Right renal cortex interstitium (tissue), 3 donors: ENCODE data around the gene FOCAD. TPM values are rescaled to one million over a fixed set of nuclear protein-coding genes. Genes with fewer than 3 reads are reported as not detected.

Experiments
- DNase-seq, 3 donors: peaks; one replicate each; pipeline ENCODE4 v3.0.0-alpha.2; 2013; ENCODE audit warnings: low read depth in 3 of 3, low spot score in 2 of 3
- polyA plus RNA-seq, 3 donors: library from polyadenylated mRNA; unstranded; fragments of 120-200 nt; gene quantifications; one replicate each; pipeline ENCODE4 v1.2.1, GENCODE V29; 2013; ENCODE audit not compliant: insufficient read length in 3 of 3

FOCAD gene
- polyA plus RNA-seq, 3 donors: 34.2 to 38.6 (median 34.5) TPM

GRCh38 chr9:20853866-20854265, 169.8 kb downstream of the FOCAD start:
- no peak for DNase-seq

DNA sequence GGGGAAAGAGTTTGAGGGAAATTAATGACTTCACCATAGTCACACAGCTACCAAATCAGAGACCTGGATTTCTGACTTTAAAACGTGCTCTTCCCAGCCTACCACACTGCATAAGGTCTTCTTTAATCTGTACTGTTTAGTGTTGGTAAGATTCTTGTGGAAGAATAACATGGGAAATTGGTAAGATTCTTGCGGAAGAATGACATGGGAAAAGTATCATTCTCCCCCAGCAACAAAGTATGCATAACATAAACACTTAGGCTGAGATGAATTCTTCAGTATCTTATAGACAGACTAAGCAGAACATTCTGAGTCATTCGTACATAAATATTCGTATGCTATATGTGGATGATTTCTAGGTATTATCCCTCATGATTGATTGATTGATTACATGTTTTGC, 170.4 kb downstream of the FOCAD start:
- no peak for DNase-seq

DNA sequence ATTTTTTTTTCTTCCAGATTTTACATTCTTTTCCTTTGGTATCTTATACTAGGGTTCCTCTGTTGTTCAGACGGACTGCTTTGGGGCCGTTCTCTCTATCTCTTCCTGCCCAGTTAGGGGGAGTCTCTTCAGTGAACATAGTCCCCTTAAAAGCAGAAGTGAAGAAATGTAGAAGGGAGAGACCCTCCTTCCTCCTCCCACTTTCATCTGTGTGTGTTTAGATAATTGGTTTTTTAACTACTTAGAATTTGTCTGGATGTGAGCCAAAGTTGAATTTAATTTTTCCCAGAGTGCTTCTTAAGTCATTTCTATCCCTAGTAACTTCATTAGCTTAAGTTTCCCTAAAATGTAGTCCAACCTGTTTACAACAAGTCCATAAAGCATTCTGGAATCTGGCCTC, 179.9 kb downstream of the FOCAD start:
- DNase-seq: no peak

- no peak for DNase-seq
These were observed 181.3 kb downstream of the FOCAD start for GRCh38 chr9:20865347-20865746.

GRCh38 chr9:20870115-20870514, 186.1 kb downstream of the FOCAD start:
- DNase-seq: no peak

- DNase-seq: no peak
These were observed 188.4 kb downstream of the FOCAD start for GRCh38 chr9:20872340-20872977.

DNA sequence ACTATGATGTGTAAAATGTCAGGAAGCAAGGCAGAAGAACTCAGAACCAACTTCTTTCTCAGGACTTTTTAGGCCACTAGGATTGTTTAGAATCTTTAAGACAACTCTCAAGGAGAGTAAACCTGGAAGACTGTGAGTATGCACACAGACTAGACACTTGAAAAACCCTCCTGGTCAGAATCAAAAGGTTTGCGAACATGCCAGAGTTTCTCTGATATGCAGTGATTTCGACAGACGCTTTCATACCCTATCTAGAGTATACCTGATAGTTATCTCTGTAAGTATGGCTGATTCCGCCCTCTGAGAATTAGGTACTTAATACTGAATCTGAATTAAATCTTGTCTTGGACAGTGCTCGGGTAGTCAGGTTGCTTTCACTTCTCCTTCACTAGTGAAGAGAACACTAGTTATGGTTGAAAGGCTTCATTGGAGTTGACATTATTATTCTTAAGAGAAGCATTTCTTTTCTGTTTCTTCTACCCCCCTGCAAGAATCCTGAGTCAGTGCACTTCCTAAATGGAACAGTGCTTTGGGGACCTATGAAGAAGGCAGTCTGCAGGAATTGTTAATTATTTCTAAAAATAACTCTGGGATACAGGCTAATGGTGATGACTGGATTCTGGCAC, 189.3 kb downstream of the FOCAD start:
- DNase-seq: no peak

DNA sequence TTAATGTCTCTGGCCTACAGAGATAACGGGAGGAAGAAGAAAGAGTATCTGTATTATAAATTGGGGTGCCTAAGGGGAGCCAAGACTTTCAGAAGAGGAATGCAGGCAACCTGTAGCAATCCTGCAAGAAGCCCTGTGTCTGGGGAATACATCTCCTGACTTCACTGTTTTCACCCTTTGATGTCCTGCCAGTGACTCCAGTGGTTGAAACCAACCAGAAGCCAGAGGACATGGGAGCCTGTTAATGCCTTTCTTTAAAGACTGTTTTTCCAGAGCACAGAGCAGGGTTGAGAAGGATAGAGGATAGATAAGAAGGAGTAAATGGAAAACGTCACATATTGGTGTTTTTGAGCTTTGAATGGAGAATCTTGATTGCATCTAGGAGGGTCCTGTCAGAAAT, 196.2 kb downstream of the FOCAD start:
- no peak for DNase-seq

DNA sequence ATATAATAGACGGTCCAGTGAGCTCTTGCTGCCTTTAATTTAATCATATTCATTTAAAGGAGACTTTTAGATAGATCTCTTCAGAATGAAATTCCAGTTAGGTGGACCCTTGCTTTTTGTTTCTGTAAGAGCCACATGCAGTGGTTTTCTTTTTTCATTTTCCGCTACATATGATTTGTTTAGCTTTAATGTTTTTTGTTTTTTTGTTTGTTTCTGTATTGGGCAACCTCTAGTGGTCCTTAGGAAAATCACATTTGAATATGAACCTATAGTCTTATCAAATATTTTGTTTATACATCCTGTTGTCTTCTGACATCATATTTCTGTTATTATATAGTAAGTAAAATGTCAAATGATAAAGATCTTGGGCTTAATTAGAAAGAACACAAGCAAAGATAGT, 196.6 kb downstream of the FOCAD start:
- DNase-seq: no peak

GRCh38 chr9:20884985-20885593, 201.0 kb downstream of the FOCAD start:
- DNase-seq: peak in 2 of 3 donors; percentile 4 to 6

DNA sequence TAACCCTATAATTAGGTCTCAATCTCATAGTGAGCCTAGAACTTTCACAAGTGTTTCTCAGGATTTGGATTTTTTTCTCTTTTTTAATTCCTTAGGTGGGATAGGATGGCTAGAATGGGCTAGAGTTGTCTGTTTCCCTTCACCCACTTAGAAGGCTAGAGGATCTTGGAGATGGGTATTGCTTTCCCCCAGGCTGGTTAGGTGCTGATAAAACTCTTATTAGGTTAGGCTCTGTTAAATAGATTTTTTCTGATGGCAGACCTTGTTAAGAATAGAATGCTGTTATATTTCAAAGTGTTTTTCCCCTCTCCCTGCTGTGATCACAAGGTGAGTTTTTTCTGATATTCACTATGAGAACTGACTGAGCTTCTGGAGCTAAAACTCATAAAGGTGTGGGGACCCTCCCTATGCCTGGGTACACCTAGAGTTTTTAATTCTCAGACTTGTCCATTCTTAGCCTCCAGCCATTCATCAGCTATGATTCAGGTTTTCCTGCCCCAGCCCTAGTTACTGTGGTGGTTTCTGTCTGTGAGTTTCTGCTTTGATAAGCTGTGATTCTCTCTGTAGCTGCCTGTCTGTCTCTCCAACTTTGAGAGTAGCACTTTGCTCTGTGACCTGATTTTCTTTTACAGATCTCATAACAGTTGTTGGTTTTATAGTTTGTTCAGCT, 215.0 kb downstream of the FOCAD start:
- DNase-seq: no peak

GRCh38 chr9:20903212-20903611, 219.2 kb downstream of the FOCAD start:
- DNase-seq: no peak

DNA sequence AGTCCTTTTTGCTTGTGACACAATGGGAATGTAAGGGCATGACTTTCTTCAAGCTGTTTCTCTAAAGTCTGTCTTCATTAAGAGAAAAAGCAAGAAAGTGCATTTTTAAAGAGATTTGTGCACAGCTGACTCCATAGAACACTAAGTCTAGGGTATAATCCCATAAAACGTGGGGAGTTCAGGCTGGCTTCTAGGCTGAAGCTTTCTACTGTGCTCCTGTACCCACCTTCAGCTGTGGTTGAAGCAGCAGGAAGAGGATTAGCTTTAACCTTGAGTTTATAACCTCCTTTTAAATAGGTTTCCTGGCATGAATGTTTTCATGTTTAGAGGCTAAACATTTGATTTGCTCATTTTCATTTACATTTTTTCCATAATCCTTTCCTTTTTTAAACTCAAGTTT, 220.9 kb downstream of the FOCAD start:
- no peak for DNase-seq

GRCh38 chr9:20906326-20906725, 222.3 kb downstream of the FOCAD start:
- DNase-seq: no peak

- DNase-seq: no peak
These were observed 224.4 kb downstream of the FOCAD start for GRCh38 chr9:20908461-20908860.

GRCh38 chr9:20914556-20914955, 230.5 kb downstream of the FOCAD start:
- no peak for DNase-seq

- no peak for DNase-seq
These were observed 237.3 kb downstream of the FOCAD start for GRCh38 chr9:20921362-20921761.

- no peak for DNase-seq
These were observed 241.4 kb downstream of the FOCAD start for GRCh38 chr9:20925256-20926045.

- no peak for DNase-seq
These were observed 245.2 kb downstream of the FOCAD start for GRCh38 chr9:20929276-20929675.

GRCh38 chr9:20930836-20931235, 246.8 kb downstream of the FOCAD start:
- DNase-seq: no peak
